NCI-H510A treated with DMSO at 0.1 percent for 48 hours (cell line): ENCODE data around the gene ILF2.
"Not testable (repeated sequence)": the region's sequence is repeated elsewhere in the genome, so short reads cannot be mapped to it uniquely, and the experiment has no call there.

Experiments used
- DNase-seq: peaks from one replicate; lab custom pipeline; 2025; lab: John Stamatoyannopoulos, UW

The ILF2 gene

DNA sequence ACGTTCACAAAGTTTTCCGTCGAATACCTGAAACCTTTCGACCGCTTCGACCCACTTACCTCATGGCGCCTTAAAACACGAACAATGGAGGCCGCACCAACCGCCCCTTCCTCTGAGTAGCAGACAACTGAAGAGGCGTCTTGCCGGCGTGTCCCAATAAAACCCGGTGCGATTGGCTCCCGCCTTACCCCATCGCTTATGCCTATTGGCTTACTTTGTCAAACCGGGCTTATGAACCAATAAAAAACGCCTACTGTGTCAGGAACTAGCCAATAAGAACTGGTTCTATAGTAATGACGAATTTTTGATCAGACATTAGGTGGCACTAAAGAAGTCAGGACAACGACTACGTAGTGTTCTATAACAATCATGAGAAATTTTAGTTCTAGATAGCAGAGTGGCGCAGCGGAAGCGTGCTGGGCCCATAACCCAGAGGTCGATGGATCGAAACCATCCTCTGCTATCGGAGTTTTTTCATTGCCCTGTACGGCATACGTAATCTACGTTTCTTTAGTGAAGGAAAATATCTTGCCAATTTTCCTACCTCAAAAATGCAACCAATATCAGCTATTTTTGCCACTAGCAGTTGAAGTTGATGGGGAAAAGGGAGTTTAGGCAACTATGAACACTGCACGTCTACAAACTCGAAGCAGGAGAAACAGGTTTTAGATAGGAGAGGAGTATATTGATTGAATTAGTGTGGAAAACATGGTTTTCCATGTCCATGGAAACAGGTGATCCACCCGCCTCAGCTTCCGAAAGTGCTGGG, at the start of gene ILF2:
ILF2 (minus strand) TSS at position 135 of the 769 bp plus-strand sequence; CDS start at position 64, 71 bp downstream.
- DNase-seq = peak; percentile 97

GRCh38 chr1:153717330-153717729, 46.5 kb upstream of the ILF2 start:
- DNase-seq = no peak

- not testable (repeated sequence) for DNase-seq
Observed at GRCh38 chr1:153716211-153716610, 45.4 kb upstream of the ILF2 start.

- no peak for DNase-seq
Observed at GRCh38 chr1:153711026-153711425, 40.2 kb upstream of the ILF2 start.

- DNase-seq = no peak
Observed at GRCh38 chr1:153705484-153705883, 34.7 kb upstream of the ILF2 start.

DNA sequence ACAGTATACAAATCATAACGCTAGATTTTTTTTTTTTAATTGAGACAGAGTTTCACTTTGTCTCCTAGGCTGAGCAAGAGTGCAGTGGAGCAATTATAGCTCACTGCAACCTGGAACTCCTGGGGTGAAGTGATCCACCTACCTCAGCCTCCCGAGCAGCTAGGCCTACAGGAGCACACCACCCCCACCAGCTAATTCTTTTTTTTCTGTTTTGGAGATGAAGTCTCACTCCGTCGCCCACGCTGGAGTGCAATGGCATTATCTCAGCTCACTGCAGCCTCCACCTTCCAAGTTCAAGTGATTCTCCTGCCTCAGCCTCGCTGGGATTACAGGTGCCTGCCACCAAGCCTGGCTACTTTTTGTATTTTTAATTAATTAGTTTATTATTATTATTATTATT, 29.0 kb upstream of the ILF2 start:
- DNase-seq = no peak

DNA sequence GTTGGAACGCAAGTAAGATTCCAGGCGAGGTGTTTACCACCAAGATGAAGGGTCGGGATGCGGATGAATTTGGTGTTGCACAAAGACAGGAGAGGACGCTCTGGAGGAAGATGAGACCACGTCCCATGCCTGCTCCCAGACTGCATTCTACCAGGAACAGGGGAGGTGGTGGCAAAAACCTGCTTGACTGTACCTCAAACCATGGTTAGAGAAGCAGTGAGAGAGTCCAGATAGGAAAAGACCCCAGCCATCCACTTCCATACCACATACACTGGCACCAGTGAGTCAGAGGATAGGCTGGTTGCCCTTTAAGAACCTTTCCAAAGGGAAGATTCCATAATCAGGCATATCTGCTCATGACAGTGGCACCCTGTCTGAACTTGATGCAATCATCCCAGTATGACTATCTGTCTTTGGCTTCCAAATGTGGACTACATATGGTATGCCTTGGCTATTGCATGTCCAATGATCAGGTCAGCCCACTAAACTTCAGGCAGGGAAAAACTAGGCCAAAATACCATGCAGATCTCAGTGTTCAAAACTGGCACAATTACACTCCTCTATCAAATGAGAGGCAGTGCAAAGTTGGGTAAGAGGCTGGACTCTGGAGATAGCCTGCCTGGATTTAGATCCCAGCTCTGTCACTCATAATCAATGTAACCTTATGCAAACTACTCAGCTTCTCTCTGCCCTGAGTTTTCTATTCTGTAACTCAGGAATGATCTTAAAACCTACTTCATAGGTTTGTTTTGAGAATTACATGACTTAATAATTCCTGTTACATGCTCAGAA, 28.3 kb upstream of the ILF2 start:
- DNase-seq = no peak

- DNase-seq = no peak
Observed at GRCh38 chr1:153698020-153698922, 27.5 kb upstream of the ILF2 start.

GRCh38 chr1:153697191-153698019, 26.6 kb upstream of the ILF2 start:
- no peak for DNase-seq

DNA sequence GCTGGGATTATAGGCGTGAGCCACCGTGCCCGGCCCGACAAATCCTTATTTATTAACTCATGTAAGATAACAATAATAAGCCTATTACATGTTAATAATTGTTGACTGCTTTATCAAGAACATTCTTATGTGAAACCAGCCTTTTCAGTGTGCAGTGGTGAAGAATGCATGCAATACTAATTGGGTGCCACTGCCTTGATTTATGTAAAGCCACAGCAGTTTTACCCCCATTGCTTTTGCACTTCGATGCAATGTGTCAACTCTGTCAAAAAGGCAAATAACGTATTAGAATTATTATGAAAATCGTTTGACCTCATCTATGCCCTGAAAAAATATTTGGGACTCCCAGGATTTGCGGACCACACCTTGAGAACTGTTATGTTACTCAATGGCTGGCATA, 25.9 kb upstream of the ILF2 start:
- no peak for DNase-seq

GRCh38 chr1:153693466-153693865, 22.7 kb upstream of the ILF2 start:
- DNase-seq = no peak

GRCh38 chr1:153688736-153689328, 18.0 kb upstream of the ILF2 start:
- no peak for DNase-seq

DNA sequence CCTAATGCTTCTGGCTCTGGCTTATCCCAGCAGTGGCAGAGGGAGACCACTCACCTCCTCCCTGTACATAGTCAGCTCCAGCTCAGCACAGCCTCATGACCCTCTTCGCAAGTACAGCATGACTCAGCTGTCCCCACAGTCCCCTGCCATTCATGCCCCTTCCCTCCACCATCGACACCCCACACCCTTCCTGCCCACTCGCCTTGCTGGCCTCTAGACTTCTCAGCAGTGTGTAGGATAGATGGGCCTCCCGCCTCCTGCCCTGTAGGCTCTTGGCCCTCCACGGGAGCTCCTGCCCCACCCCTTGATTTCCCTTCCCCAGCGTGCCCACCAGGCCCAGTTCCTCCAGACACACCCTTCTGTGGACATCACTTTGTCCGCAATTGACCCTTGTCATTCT, 17.5 kb upstream of the ILF2 start:
- DNase-seq = no peak

DNA sequence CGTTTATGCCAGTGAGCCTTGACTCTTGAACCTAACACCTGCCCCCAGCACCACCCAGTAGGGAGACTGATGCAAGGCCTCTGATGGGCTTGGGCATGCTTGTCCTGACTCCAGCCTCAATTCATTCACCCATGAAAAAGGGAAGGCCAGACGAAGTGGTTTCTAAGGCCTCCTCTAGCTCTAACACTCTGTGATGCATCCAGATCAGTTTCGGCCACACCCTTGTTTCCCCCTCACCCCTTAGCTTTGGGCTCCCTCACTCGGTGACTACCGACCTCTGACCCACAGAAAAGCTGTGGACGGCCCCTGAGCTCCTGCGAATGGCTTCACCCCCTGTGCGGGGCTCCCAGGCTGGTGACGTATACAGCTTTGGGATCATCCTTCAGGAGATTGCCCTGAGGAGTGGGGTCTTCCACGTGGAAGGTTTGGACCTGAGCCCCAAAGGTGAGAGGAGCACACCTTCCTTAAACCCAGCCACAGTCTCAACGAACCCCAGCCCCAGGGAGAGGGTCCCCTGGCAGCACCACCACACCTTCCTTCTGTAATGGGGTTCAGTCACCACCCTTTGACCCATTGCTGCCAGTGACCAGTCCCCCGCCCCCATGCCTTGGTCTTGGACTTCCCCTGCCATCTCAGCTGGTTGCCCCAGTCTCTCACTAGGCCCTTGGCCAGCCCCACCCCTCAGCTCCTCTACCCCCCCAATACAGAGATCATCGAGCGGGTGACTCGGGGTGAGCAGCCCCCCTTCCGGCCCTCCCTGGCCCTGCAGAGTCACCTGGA, 16.7 kb upstream of the ILF2 start:
- no peak for DNase-seq

GRCh38 chr1:153685544-153686340, 14.9 kb upstream of the ILF2 start:
- no peak for DNase-seq

GRCh38 chr1:153684892-153685291, 14.1 kb upstream of the ILF2 start:
- DNase-seq = no peak

DNA sequence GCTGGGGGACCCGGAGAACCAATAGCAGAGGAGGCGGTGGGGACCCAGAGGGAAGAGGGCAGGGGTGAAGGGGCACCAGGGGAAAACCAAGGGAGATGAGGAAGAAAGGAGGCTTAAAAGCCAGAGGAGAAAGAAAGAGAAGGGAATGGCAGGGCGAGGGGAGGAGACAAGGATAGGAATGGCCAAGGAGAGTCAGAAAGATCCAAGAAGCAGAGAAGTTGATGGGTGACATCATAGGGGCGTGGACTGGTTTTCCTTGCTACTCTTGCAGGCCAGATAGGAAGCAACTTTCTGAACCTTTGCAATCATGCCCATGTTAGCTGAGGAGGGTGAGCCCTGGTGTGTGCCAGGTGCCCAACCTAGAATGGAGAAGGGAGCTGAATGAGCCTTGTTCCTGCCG, 13.1 kb upstream of the ILF2 start:
- DNase-seq = no peak

- no peak for DNase-seq
Observed at GRCh38 chr1:153682730-153683129, 11.9 kb upstream of the ILF2 start.

- DNase-seq = no peak
Observed at GRCh38 chr1:153680120-153680403, 9.3 kb upstream of the ILF2 start.
